ENCODE results near the gene OR52M1.
"Not testable (repeated sequence)": the region's sequence is repeated elsewhere in the genome, so short reads cannot be mapped to it uniquely, and the experiment has no call there.

Gene OR52M1

GRCh38 chr11:4544891-4545290 is at the start of gene OR52M1:
TSS of gene OR52M1 (plus strand) at chr11:4545191. CDS start at chr11:4545191, 0 bp downstream.
- no peak for DNase-seq

- no peak for DNase-seq
Observed at GRCh38 chr11:4495487-4495886, 49.5 kb upstream of the OR52M1 start.

- no peak for DNase-seq
Observed at GRCh38 chr11:4495986-4496385, 49.0 kb upstream of the OR52M1 start.

- no peak for DNase-seq
Observed at GRCh38 chr11:4496557-4497248, 48.3 kb upstream of the OR52M1 start.

- no peak for DNase-seq
Observed at GRCh38 chr11:4508886-4509285, 36.1 kb upstream of the OR52M1 start.

- DNase-seq: no peak
Observed at GRCh38 chr11:4511282-4512245, 33.4 kb upstream of the OR52M1 start.

- no peak for DNase-seq
Observed at GRCh38 chr11:4514196-4514595, 30.8 kb upstream of the OR52M1 start.

- no peak for DNase-seq
Observed at GRCh38 chr11:4522339-4522738, 22.7 kb upstream of the OR52M1 start.

- DNase-seq: no peak
Observed at GRCh38 chr11:4522752-4523151, 22.2 kb upstream of the OR52M1 start.

GRCh38 chr11:4523666-4524065 is 21.3 kb upstream of the OR52M1 start:
- no peak for DNase-seq

- DNase-seq: no peak
Observed at GRCh38 chr11:4527926-4528325, 17.1 kb upstream of the OR52M1 start.

GRCh38 chr11:4531686-4532085 is 13.3 kb upstream of the OR52M1 start:
- not testable (repeated sequence) for DNase-seq

- peak; percentile 5 for DNase-seq
Observed at GRCh38 chr11:4539603-4540219, 5.3 kb upstream of the OR52M1 start.

GRCh38 chr11:4541071-4541470 is 3.9 kb upstream of the OR52M1 start:
- DNase-seq: no peak

GRCh38 chr11:4543561-4543960 is 1.4 kb upstream of the OR52M1 start:
- DNase-seq: no peak

- DNase-seq: no peak
Observed at GRCh38 chr11:4546878-4547277, 1.9 kb downstream of the OR52M1 start.

- no peak for DNase-seq
Observed at GRCh38 chr11:4547416-4547815, 2.4 kb downstream of the OR52M1 start.

- no peak for DNase-seq
Observed at GRCh38 chr11:4551346-4551979, 6.5 kb downstream of the OR52M1 start.

- DNase-seq: no peak
Observed at GRCh38 chr11:4559527-4560440, 14.8 kb downstream of the OR52M1 start.

GRCh38 chr11:4560467-4560866 is 15.5 kb downstream of the OR52M1 start:
- DNase-seq: no peak

GRCh38 chr11:4565371-4565770 is 20.4 kb downstream of the OR52M1 start:
- no peak for DNase-seq

- DNase-seq: no peak
Observed at GRCh38 chr11:4569075-4569474, 24.1 kb downstream of the OR52M1 start.
